ENCODE results near the gene CAPZB. TPM values are rescaled to one million over a fixed set of nuclear protein-coding genes. Genes with fewer than 3 reads are reported as not detected.

Gene CAPZB
- total RNA-seq, 1 experiment from 2014 or later: 225 TPM

DNA sequence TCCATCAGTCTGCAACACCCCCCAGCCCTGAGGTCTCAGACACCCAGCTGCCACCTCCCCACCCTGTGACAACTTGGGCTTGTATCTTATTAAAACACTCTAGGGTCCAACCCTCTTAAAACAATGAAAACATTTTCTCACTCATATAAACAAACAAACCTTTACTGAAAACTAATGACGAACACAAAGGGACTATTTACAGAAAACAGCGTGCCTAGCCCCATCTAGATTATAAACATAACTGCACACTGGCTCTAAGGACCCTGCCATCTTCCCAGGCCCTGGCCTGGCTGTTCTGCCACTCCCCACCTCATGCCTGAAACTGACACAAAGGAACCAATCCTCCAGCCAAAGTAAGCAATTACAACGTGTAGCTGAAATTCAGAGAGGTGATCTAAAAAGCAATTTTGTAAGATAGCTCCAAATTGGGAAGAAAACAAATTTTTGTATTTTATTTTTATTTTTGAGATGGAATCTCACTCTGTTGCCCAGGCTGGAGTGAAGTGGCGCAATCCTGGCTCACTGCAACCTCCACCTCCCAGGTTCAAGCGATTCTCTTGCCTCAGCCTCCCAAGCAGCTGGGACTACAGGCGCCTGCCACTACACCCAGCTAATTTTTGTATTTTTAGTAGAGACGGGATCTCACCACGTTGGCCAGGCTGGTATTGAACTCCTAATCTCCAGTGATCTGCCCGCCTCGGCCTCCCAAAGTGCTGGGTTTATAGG, 40.9 kb downstream of the CAPZB start:
- Histone ChIP-seq H3K4me3 (no peak overlapping the region), H3K27ac (no peak overlapping the region), H3K36me3 (peaks cover 35% of the 10 kb centered on the region), H3K27me3 (replicated peaks) (no peaks in the 10 kb centered on the region), H3K9me3 (replicated peaks) (no peaks in the 10 kb centered on the region), H3K4me1 (replicated peaks) (peaks cover 75% of the 10 kb centered on the region)
- DNase-seq (ENCODE audit: low read depth in 1 of 2, low spot score in 2 of 2): no peak

DNA sequence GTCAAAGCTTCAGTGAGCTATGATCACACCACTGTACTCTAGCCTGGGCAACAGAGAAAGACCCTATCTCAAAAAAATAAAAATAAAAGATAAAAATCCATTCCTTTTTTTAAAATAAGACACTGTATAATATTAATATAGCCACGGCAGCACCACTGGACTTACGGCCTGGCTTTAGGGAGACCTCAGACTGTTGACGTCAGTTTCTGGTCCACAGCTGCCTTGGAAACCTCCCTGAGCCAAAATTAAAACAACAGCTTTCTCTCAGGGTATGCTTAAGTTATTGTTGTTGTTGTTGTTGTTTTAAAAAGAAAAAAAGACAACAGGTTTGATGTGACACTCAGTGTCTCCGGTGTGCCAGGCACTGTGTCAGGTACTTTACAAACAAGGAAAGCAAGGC, 42.0 kb downstream of the CAPZB start:
- Histone ChIP-seq H3K27me3 (replicated peaks) (no peaks in the 10 kb centered on the region), H3K4me1 (replicated peaks) (peaks cover 64% of the 10 kb centered on the region), H3K27ac (no peak overlapping the region), H3K36me3 (peaks cover 31% of the 10 kb centered on the region), H3K9me3 (replicated peaks) (no peaks in the 10 kb centered on the region), H3K4me3 (no peak overlapping the region)
- DNase-seq (ENCODE audit: low read depth in 1 of 2, low spot score in 2 of 2): no peak

- H3K36me3 ChIP-seq: peaks cover 29% of the 10 kb centered on the region
- H3K4me1 ChIP-seq (replicated peaks): peaks cover 56% of the 10 kb centered on the region
- H3K27me3 ChIP-seq (replicated peaks): no peaks in the 10 kb centered on the region
- no peak overlapping the region for H3K27ac ChIP-seq
- no peak overlapping the region for H3K4me3 ChIP-seq
- no peaks in the 10 kb centered on the region for H3K9me3 ChIP-seq (replicated peaks)
- DNase-seq (ENCODE audit: low read depth in 1 of 2, low spot score in 2 of 2): no peak
Observed at GRCh38 chr1:19442154-19443096, 42.9 kb downstream of the CAPZB start.

- no peak overlapping the region for H3K4me3 ChIP-seq
- no peaks in the 10 kb centered on the region for H3K9me3 ChIP-seq (replicated peaks)
- H3K27me3 ChIP-seq (replicated peaks): no peaks in the 10 kb centered on the region
- H3K4me1 ChIP-seq (replicated peaks): peaks cover 64% of the 10 kb centered on the region
- peaks cover 37% of the 10 kb centered on the region for H3K36me3 ChIP-seq
- no peak for DNase-seq (ENCODE audit: low read depth in 1 of 2, low spot score in 2 of 2)
- no peak overlapping the region for H3K27ac ChIP-seq
Observed at GRCh38 chr1:19441048-19441780, 44.1 kb downstream of the CAPZB start.

GRCh38 chr1:19439464-19440171, 45.7 kb downstream of the CAPZB start:
- Histone ChIP-seq H3K4me1 (replicated peaks) (peaks cover 53% of the 10 kb centered on the region), H3K9me3 (replicated peaks) (no peaks in the 10 kb centered on the region), H3K4me3 (no peak overlapping the region), H3K27me3 (replicated peaks) (no peaks in the 10 kb centered on the region), H3K27ac (no peak overlapping the region), H3K36me3 (peaks cover 45% of the 10 kb centered on the region)
- DNase-seq (ENCODE audit: low read depth in 1 of 2, low spot score in 2 of 2): no peak

GRCh38 chr1:19438516-19439195, 46.7 kb downstream of the CAPZB start:
- H3K27me3 ChIP-seq (replicated peaks): no peaks in the 10 kb centered on the region
- H3K4me1 ChIP-seq (replicated peaks): peaks cover 46% of the 10 kb centered on the region
- peaks cover 45% of the 10 kb centered on the region for H3K36me3 ChIP-seq
- H3K27ac ChIP-seq: no peak overlapping the region
- H3K4me3 ChIP-seq: no peak overlapping the region
- H3K9me3 ChIP-seq (replicated peaks): no peaks in the 10 kb centered on the region
- no peak for DNase-seq (ENCODE audit: low read depth in 1 of 2, low spot score in 2 of 2)

DNA sequence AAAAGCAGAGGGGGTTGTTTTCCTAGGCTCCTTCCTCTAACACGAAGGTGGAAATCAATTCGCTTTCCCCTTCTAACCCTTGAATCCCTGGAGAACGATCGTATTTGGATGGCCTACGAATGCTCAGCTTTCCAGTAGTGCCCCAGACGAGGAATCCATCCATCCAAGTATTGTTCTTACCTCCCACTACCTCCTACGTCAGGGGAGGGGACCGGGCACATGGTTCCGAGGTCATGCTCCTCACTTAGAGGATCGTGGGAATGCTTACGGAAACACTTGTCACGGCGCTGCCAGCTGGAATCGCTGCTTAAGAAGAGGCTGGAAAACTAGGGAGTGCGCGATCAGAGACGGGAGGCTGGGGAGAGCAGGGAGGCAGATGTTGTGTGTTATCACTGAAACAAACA, 47.4 kb downstream of the CAPZB start:
- Histone ChIP-seq H3K36me3 (peaks cover 48% of the 10 kb centered on the region), H3K4me3 (no peak overlapping the region), H3K27ac (no peak overlapping the region), H3K9me3 (replicated peaks) (no peaks in the 10 kb centered on the region), H3K27me3 (replicated peaks) (no peaks in the 10 kb centered on the region), H3K4me1 (replicated peaks) (peaks cover 46% of the 10 kb centered on the region)
- no peak for DNase-seq (ENCODE audit: low read depth in 1 of 2, low spot score in 2 of 2)

DNA sequence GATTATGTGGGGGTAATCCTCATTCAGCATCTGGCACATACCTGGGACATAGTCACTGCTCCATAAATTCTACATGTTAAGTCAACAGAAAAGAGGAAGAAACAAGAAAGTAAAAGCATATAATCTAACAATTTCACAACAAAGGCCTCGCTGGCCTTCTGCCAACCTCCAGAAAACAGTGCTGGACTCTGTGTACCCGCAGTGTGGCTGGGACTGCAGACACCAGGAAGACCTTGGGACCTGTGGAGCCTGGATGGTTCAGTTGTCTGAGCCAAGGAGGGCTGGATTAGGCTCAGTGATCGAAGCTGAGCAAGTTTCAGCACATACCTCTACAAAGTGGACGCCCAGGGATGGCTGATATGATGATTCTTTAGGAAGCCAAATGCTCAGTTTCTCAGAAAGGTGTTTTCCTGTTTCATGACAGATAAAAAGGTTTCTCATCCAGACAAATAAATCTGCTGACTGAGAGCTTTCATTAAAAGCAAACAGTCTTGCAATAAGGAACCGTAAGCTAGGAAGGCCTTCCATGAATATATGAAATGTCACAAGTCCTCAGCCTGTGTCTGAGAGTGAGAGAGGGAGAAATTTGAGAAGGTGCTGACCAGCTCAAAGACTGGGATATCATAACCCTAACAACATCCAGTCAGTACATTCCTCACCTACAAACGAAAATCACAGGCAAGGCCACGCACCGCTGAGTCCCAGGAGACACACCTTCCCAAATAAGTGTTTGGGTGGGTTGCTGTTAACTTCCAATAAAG, 48.4 kb downstream of the CAPZB start:
- Histone ChIP-seq H3K36me3 (peaks cover 52% of the 10 kb centered on the region), H3K27ac (no peak overlapping the region), H3K9me3 (replicated peaks) (no peaks in the 10 kb centered on the region), H3K27me3 (replicated peaks) (no peaks in the 10 kb centered on the region), H3K4me1 (replicated peaks) (peaks cover 37% of the 10 kb centered on the region), H3K4me3 (no peak overlapping the region)
- DNase-seq (ENCODE audit: low read depth in 1 of 2, low spot score in 2 of 2): no peak

GRCh38 chr1:19435851-19436455, 49.4 kb downstream of the CAPZB start:
- Histone ChIP-seq H3K36me3 (peaks cover 52% of the 10 kb centered on the region), H3K27ac (no peak overlapping the region), H3K4me3 (no peak overlapping the region), H3K4me1 (replicated peaks) (peaks cover 32% of the 10 kb centered on the region), H3K27me3 (replicated peaks) (no peaks in the 10 kb centered on the region), H3K9me3 (replicated peaks) (no peaks in the 10 kb centered on the region)
- no peak for DNase-seq (ENCODE audit: low read depth in 1 of 2, low spot score in 2 of 2)

GRCh38 chr1:19435181-19435580, 50.2 kb downstream of the CAPZB start:
- H3K9me3 ChIP-seq (replicated peaks): no peaks in the 10 kb centered on the region
- DNase-seq (ENCODE audit: low read depth in 1 of 2, low spot score in 2 of 2): no peak
- H3K27ac ChIP-seq: no peak overlapping the region
- H3K27me3 ChIP-seq (replicated peaks): no peaks in the 10 kb centered on the region
- H3K4me1 ChIP-seq (replicated peaks): peaks cover 32% of the 10 kb centered on the region
- H3K4me3 ChIP-seq: no peak overlapping the region
- peaks cover 49% of the 10 kb centered on the region for H3K36me3 ChIP-seq

GRCh38 chr1:19433719-19433998, 51.7 kb downstream of the CAPZB start:
- no peak for DNase-seq (ENCODE audit: low read depth in 1 of 2, low spot score in 2 of 2)
- peaks cover 37% of the 10 kb centered on the region for H3K4me1 ChIP-seq (replicated peaks)
- H3K27me3 ChIP-seq (replicated peaks): no peaks in the 10 kb centered on the region
- H3K27ac ChIP-seq: no peak overlapping the region
- no peaks in the 10 kb centered on the region for H3K9me3 ChIP-seq (replicated peaks)
- no peak overlapping the region for H3K4me3 ChIP-seq
- peaks cover 39% of the 10 kb centered on the region for H3K36me3 ChIP-seq
